ENCODE data around the gene CD300E. TPM values are rescaled to one million over a fixed set of nuclear protein-coding genes. Genes with fewer than 3 reads are reported as not detected.

The CD300E gene
- total and polyA plus RNA-seq, 9 donors, result 0.07 to 0.49 (median 0.15) TPM

- Histone ChIP-seq H3K27me3 (ENCODE audit: control insufficient read depth, insufficient read depth, low read length) (peaks cover 14% of the 10 kb centered on the region), H3K9me3 (replicated peaks; ENCODE audit: control insufficient read depth, low read depth, low read length) (no peaks in the 10 kb centered on the region), H3K36me3 (ENCODE audit: control insufficient read depth, insufficient read depth, low read length) (no peaks in the 10 kb centered on the region), H3K4me3 (ENCODE audit: low read length) (no peak overlapping the region), H3K4me1 (ENCODE audit: control insufficient read depth, insufficient read depth, low read length) (peaks cover 16% of the 10 kb centered on the region), H3K27ac (ENCODE audit: low read length) (no peak overlapping the region)
- DNase-seq, result no peak
- WGBS (ENCODE audit: insufficient coverage), result 93% methylated on average over 7 of the region's 7 CpGs
Measured at GRCh38 chr17:74616696-74617095, 6.8 kb downstream of the CD300E start.

DNA sequence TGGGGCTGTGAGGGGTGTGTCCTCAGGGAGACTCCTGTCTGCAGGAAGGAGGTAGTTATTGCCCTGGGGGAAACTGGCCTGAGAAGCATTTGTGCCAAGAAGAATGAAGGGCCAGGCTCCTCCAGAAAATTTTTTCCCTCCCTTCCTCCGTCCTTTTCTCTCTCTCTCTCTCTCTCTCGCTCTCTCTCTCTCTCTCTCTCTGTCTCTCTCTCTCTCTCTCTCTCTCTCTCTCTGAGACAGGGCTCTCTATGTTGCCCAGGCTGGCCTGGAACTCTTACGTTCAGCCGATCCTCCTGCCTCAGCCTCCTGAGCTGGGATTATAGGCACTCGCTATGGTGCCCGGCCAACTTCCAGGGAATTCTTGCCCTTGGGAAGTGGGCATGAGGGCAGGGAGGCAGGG, 11.5 kb downstream of the CD300E start:
- 79% methylated on average over 6 of the region's 6 CpGs for WGBS (ENCODE audit: insufficient coverage)
- Histone ChIP-seq H3K36me3 (ENCODE audit: control insufficient read depth, insufficient read depth, low read length) (no peaks in the 10 kb centered on the region), H3K27ac (ENCODE audit: low read length) (no peak overlapping the region), H3K4me3 (ENCODE audit: low read length) (no peak overlapping the region), H3K27me3 (ENCODE audit: control insufficient read depth, insufficient read depth, low read length) (peaks cover 20% of the 10 kb centered on the region), H3K4me1 (ENCODE audit: control insufficient read depth, insufficient read depth, low read length) (no peaks in the 10 kb centered on the region), H3K9me3 (replicated peaks; ENCODE audit: control insufficient read depth, low read depth, low read length) (no peaks in the 10 kb centered on the region)
- no peak for DNase-seq

DNA sequence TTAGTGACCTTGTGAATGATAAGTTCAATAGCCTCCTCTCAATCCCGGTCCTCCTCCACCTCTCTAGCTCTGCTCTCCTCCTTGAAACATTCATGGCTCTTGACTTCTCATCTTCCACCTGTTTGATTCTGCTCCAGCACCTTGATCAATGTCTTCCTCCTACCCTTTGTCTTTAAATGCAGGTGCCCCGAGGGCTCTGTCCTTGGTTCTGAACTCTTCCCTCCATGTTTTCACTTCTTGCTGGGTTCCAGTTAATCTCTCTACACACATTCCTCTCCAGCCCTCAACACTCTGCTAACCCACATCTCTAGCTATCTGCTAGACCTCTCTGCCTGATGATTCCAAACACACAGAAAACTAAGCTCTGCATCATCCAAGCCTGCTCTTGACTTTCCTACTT, 13.4 kb downstream of the CD300E start:
- H3K9me3 ChIP-seq (replicated peaks; ENCODE audit: control insufficient read depth, low read depth, low read length), result no peaks in the 10 kb centered on the region
- no peak overlapping the region for H3K27ac ChIP-seq (ENCODE audit: low read length)
- 31% methylated on average over 2 of the region's 2 CpGs for WGBS (ENCODE audit: insufficient coverage)
- H3K4me1 ChIP-seq (ENCODE audit: control insufficient read depth, insufficient read depth, low read length), result no peaks in the 10 kb centered on the region
- peaks cover 18% of the 10 kb centered on the region for H3K27me3 ChIP-seq (ENCODE audit: control insufficient read depth, insufficient read depth, low read length)
- DNase-seq, result no peak
- H3K36me3 ChIP-seq (ENCODE audit: control insufficient read depth, insufficient read depth, low read length), result no peaks in the 10 kb centered on the region
- no peak overlapping the region for H3K4me3 ChIP-seq (ENCODE audit: low read length)

- Histone ChIP-seq H3K9me3 (replicated peaks; ENCODE audit: control insufficient read depth, low read depth, low read length) (no peaks in the 10 kb centered on the region), H3K27ac (ENCODE audit: low read length) (no peak overlapping the region), H3K27me3 (ENCODE audit: control insufficient read depth, insufficient read depth, low read length) (peaks cover 15% of the 10 kb centered on the region), H3K4me1 (ENCODE audit: control insufficient read depth, insufficient read depth, low read length) (no peaks in the 10 kb centered on the region), H3K36me3 (ENCODE audit: control insufficient read depth, insufficient read depth, low read length) (no peaks in the 10 kb centered on the region), H3K4me3 (ENCODE audit: low read length) (no peak overlapping the region)
- DNase-seq, result no peak
- WGBS (ENCODE audit: insufficient coverage), result 95% methylated on average over 3 of the region's 3 CpGs
Measured at GRCh38 chr17:74608511-74608910, 15.0 kb downstream of the CD300E start.

DNA sequence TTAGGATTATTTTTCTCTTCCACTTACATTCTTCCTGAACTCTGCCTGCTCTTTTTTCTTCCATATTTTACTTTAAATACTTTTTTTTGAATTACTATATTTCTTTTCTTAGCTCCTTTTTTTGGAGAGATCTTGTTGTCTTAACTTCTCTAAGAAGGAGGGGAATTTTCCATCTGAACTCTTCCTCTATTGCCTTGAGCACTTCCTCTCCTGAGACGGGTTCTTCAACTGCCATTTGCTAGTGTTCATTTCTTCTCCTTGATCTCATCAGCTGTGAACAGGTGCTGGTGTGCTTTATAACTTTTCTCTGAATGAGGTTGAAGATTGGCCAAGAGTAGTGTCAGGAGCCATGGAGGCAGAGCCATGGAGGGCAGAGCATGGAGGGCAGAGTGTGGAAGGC, 16.3 kb downstream of the CD300E start:
- Histone ChIP-seq H3K4me1 (ENCODE audit: control insufficient read depth, insufficient read depth, low read length) (peaks cover 6% of the 10 kb centered on the region), H3K27ac (ENCODE audit: low read length) (no peak overlapping the region), H3K9me3 (replicated peaks; ENCODE audit: control insufficient read depth, low read depth, low read length) (no peaks in the 10 kb centered on the region), H3K4me3 (ENCODE audit: low read length) (no peak overlapping the region), H3K27me3 (ENCODE audit: control insufficient read depth, insufficient read depth, low read length) (peaks cover 17% of the 10 kb centered on the region), H3K36me3 (ENCODE audit: control insufficient read depth, insufficient read depth, low read length) (no peaks in the 10 kb centered on the region)
- no CpG with 5 or more reads among the region's 1 CpG for WGBS (ENCODE audit: insufficient coverage)
- DNase-seq, result no peak

- Histone ChIP-seq H3K9me3 (replicated peaks; ENCODE audit: control insufficient read depth, low read depth, low read length) (no peaks in the 10 kb centered on the region), H3K36me3 (ENCODE audit: control insufficient read depth, insufficient read depth, low read length) (no peaks in the 10 kb centered on the region), H3K4me1 (ENCODE audit: control insufficient read depth, insufficient read depth, low read length) (peaks cover 7% of the 10 kb centered on the region), H3K4me3 (ENCODE audit: low read length) (no peak overlapping the region), H3K27ac (ENCODE audit: low read length) (no peak overlapping the region), H3K27me3 (ENCODE audit: control insufficient read depth, insufficient read depth, low read length) (peaks cover 10% of the 10 kb centered on the region)
- no peak for DNase-seq
- WGBS (ENCODE audit: insufficient coverage), result 87% methylated on average over 8 of the region's 8 CpGs
Measured at GRCh38 chr17:74606050-74606449, 17.5 kb downstream of the CD300E start.

- peaks cover 10% of the 10 kb centered on the region for H3K27me3 ChIP-seq (ENCODE audit: control insufficient read depth, insufficient read depth, low read length)
- peak; percentile 24 for DNase-seq
- no peak overlapping the region for H3K4me3 ChIP-seq (ENCODE audit: low read length)
- H3K27ac ChIP-seq (ENCODE audit: low read length), result no peak overlapping the region
- H3K36me3 ChIP-seq (ENCODE audit: control insufficient read depth, insufficient read depth, low read length), result no peaks in the 10 kb centered on the region
- no peaks in the 10 kb centered on the region for H3K9me3 ChIP-seq (replicated peaks; ENCODE audit: control insufficient read depth, low read depth, low read length)
- WGBS (ENCODE audit: insufficient coverage), result 73% methylated on average over 6 of the region's 10 CpGs
- H3K4me1 ChIP-seq (ENCODE audit: control insufficient read depth, insufficient read depth, low read length), result peaks cover 7% of the 10 kb centered on the region
Measured at GRCh38 chr17:74605361-74605760, 18.2 kb downstream of the CD300E start.

DNA sequence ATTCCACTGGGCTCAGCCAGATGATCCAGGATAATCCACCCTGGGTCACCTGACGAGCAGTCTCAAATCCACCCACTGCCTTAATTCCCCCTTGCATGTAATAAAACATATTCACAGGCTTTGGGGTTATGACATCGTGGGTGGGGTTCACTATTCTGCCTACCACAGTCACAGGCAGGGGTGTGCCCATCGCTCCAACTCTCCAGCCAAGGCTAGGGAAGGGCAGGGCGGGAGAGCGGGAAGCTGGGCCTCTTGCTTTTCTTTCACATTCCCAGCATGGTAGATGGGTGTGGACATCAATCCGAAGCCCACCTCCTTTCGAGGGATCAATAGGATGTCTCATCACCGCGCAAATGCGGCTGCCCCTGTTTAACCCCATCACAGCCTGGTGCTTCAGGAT, 18.8 kb downstream of the CD300E start:
- no peak for DNase-seq
- no peaks in the 10 kb centered on the region for H3K9me3 ChIP-seq (replicated peaks; ENCODE audit: control insufficient read depth, low read depth, low read length)
- no peak overlapping the region for H3K4me3 ChIP-seq (ENCODE audit: low read length)
- whole genome bisulfite sequencing (ENCODE audit: insufficient coverage), result 75% methylated on average over 4 of the region's 10 CpGs
- H3K4me1 ChIP-seq (ENCODE audit: control insufficient read depth, insufficient read depth, low read length), result peaks cover 7% of the 10 kb centered on the region
- H3K27ac ChIP-seq (ENCODE audit: low read length), result no peak overlapping the region
- peaks cover 10% of the 10 kb centered on the region for H3K27me3 ChIP-seq (ENCODE audit: control insufficient read depth, insufficient read depth, low read length)
- H3K36me3 ChIP-seq (ENCODE audit: control insufficient read depth, insufficient read depth, low read length), result no peaks in the 10 kb centered on the region

- WGBS (ENCODE audit: insufficient coverage), result 66% methylated on average over 4 of the region's 6 CpGs
- Histone ChIP-seq H3K27me3 (ENCODE audit: control insufficient read depth, insufficient read depth, low read length) (peaks cover 10% of the 10 kb centered on the region), H3K9me3 (replicated peaks; ENCODE audit: control insufficient read depth, low read depth, low read length) (no peaks in the 10 kb centered on the region), H3K36me3 (ENCODE audit: control insufficient read depth, insufficient read depth, low read length) (no peaks in the 10 kb centered on the region), H3K27ac (ENCODE audit: low read length) (no peak overlapping the region), H3K4me1 (ENCODE audit: control insufficient read depth, insufficient read depth, low read length) (peaks cover 7% of the 10 kb centered on the region), H3K4me3 (ENCODE audit: low read length) (no peak overlapping the region)
- no peak for DNase-seq
Measured at GRCh38 chr17:74604200-74604599, 19.3 kb downstream of the CD300E start.

DNA sequence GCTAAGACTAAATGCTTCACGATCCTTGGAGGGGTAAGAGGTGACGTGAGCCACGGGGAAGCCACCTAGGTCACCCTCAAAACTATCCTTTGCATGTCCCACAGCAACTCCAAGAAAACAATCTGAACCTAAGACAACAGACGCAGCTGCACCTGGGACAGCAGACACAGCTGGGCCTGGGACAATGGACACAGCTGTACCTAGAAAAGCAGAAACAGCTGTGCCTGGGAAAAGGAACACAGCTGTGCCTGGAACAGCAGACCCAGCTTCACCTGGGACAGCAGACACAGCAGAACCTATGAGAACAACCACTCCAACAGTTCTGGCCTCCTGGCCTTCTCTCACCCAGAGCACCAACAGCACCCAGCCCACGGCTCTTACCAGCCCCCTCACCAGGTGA, 19.8 kb downstream of the CD300E start:
- DNase-seq, result no peak
- Histone ChIP-seq H3K27ac (ENCODE audit: low read length) (no peak overlapping the region), H3K27me3 (ENCODE audit: control insufficient read depth, insufficient read depth, low read length) (peaks cover 13% of the 10 kb centered on the region), H3K36me3 (ENCODE audit: control insufficient read depth, insufficient read depth, low read length) (no peaks in the 10 kb centered on the region), H3K4me1 (ENCODE audit: control insufficient read depth, insufficient read depth, low read length) (peaks cover 7% of the 10 kb centered on the region), H3K4me3 (ENCODE audit: low read length) (no peak overlapping the region), H3K9me3 (replicated peaks; ENCODE audit: control insufficient read depth, low read depth, low read length) (no peaks in the 10 kb centered on the region)
- WGBS (ENCODE audit: insufficient coverage), result 64% methylated on average over 2 of the region's 5 CpGs

- peak; percentile 66 for DNase-seq
- Histone ChIP-seq H3K4me1 (ENCODE audit: control insufficient read depth, insufficient read depth, low read length) (peaks cover 7% of the 10 kb centered on the region), H3K4me3 (ENCODE audit: low read length) (no peak overlapping the region), H3K9me3 (replicated peaks; ENCODE audit: control insufficient read depth, low read depth, low read length) (no peaks in the 10 kb centered on the region), H3K27me3 (ENCODE audit: control insufficient read depth, insufficient read depth, low read length) (peaks cover 12% of the 10 kb centered on the region), H3K27ac (ENCODE audit: low read length) (no peak overlapping the region), H3K36me3 (ENCODE audit: control insufficient read depth, insufficient read depth, low read length) (no peaks in the 10 kb centered on the region)
- 48% methylated on average over 4 of the region's 6 CpGs for WGBS (ENCODE audit: insufficient coverage)
Measured at GRCh38 chr17:74603037-74603635, 20.4 kb downstream of the CD300E start.

Measured in muscle of leg (tissue), 11 donors.